Measurements from ENCODE around the gene RNF130.

DNA sequence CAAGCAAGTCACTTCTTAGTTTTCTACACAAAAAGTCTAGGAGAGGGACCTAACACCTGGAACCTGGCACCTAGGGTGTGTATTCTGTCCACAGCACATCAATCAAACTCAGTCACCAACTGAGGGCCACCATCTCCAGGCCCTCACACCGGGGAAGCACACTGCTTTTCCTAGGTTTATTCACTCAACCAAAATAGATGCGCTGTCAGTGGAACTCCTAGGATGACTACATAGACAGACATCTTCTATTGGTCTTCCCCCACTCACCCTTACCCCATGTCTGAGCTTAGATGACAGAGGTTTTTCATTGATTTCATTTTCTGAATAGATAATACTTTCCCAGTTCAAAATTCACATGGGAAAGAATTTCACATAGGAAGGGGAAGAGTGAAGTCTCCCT is 59.2 kb downstream of the RNF130 start:
- no peak for TF ChIP-seq SMC3 (conservative IDR thresholded peaks at IDR 0.05; ENCODE audit: poor library complexity)
- TF ChIP-seq, protein P1, sequence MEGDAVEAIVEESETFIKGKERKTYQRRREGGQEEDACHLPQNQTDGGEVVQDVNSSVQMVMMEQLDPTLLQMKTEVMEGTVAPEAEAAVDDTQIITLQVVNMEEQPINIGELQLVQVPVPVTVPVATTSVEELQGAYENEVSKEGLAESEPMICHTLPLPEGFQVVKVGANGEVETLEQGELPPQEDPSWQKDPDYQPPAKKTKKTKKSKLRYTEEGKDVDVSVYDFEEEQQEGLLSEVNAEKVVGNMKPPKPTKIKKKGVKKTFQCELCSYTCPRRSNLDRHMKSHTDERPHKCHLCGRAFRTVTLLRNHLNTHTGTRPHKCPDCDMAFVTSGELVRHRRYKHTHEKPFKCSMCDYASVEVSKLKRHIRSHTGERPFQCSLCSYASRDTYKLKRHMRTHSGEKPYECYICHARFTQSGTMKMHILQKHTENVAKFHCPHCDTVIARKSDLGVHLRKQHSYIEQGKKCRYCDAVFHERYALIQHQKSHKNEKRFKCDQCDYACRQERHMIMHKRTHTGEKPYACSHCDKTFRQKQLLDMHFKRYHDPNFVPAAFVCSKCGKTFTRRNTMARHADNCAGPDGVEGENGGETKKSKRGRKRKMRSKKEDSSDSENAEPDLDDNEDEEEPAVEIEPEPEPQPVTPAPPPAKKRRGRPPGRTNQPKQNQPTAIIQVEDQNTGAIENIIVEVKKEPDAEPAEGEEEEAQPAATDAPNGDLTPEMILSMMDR (IDR thresholded peaks at IDR 0.05; ENCODE audit: poor library complexity, severe bottlenecking): no peak

All from neural cell (in vitro differentiated cells).